ENCODE data around the gene HMG20B.
"Not testable (repeated sequence)": the region's sequence is repeated elsewhere in the genome, so short reads cannot be mapped to it uniquely, and the experiment has no call there.

HMG20B gene
- 86.3 to 382 (median 190) reads per million in 18 experiments for total RNA-seq

GRCh38 chr19:3572855-3573161 is at the start of gene HMG20B:
Gene HMG20B, plus strand, starts transcription at chr19:3572944. Its CDS starts 366 bp downstream, at chr19:3573310.
- no peak for DNase-seq

GRCh38 chr19:3523361-3524077 is 49.2 kb upstream of the HMG20B start:
- DNase-seq, result no peak

GRCh38 chr19:3524078-3524842 is 48.5 kb upstream of the HMG20B start:
- no peak for DNase-seq

GRCh38 chr19:3524904-3525451 is 47.8 kb upstream of the HMG20B start:
- no peak for DNase-seq

GRCh38 chr19:3526507-3527237 is 46.1 kb upstream of the HMG20B start:
- no peak for DNase-seq

GRCh38 chr19:3527238-3527910 is 45.4 kb upstream of the HMG20B start:
- no peak for DNase-seq

GRCh38 chr19:3528080-3528479 is 44.7 kb upstream of the HMG20B start:
- DNase-seq, result no peak

- DNase-seq, result no peak
These were observed 44.1 kb upstream of the HMG20B start for GRCh38 chr19:3528539-3529211.

GRCh38 chr19:3529299-3529698 is 43.4 kb upstream of the HMG20B start:
- DNase-seq, result not testable (repeated sequence)

GRCh38 chr19:3530389-3530788 is 42.4 kb upstream of the HMG20B start:
- DNase-seq, result no peak

- no peak for DNase-seq
These were observed 41.0 kb upstream of the HMG20B start for GRCh38 chr19:3531716-3532115.

GRCh38 chr19:3532154-3532786 is 40.5 kb upstream of the HMG20B start:
- no peak for DNase-seq

GRCh38 chr19:3533033-3533432 is 39.7 kb upstream of the HMG20B start:
- DNase-seq, result no peak

GRCh38 chr19:3533563-3534216 is 39.1 kb upstream of the HMG20B start:
- no peak for DNase-seq

- no peak for DNase-seq
These were observed 38.1 kb upstream of the HMG20B start for GRCh38 chr19:3534375-3535234.

- no peak for DNase-seq
These were observed 37.6 kb upstream of the HMG20B start for GRCh38 chr19:3535235-3535535.

- DNase-seq, result peak in 1 of 2 donors; percentile 39
These were observed 37.2 kb upstream of the HMG20B start for GRCh38 chr19:3535563-3535965.

- no peak for DNase-seq
These were observed 36.8 kb upstream of the HMG20B start for GRCh38 chr19:3535981-3536380.

- DNase-seq, result peak; percentile 32 to 70
These were observed 36.2 kb upstream of the HMG20B start for GRCh38 chr19:3536429-3537100.

- no peak for DNase-seq
These were observed 35.7 kb upstream of the HMG20B start for GRCh38 chr19:3537101-3537437.

Measured in inflammatory macrophage (primary cell).